Measurements from ENCODE around the gene ARID5B.

GRCh38 chr10:61935077-61935476 is 33.6 kb downstream of the ARID5B start:
- TF ChIP-seq, protein P1, sequence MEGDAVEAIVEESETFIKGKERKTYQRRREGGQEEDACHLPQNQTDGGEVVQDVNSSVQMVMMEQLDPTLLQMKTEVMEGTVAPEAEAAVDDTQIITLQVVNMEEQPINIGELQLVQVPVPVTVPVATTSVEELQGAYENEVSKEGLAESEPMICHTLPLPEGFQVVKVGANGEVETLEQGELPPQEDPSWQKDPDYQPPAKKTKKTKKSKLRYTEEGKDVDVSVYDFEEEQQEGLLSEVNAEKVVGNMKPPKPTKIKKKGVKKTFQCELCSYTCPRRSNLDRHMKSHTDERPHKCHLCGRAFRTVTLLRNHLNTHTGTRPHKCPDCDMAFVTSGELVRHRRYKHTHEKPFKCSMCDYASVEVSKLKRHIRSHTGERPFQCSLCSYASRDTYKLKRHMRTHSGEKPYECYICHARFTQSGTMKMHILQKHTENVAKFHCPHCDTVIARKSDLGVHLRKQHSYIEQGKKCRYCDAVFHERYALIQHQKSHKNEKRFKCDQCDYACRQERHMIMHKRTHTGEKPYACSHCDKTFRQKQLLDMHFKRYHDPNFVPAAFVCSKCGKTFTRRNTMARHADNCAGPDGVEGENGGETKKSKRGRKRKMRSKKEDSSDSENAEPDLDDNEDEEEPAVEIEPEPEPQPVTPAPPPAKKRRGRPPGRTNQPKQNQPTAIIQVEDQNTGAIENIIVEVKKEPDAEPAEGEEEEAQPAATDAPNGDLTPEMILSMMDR (conservative IDR thresholded peaks at IDR 0.05; ENCODE audit: low read depth in 2 of 2), result no peak
- no peak for TF ChIP-seq POLR2AphosphoS5 (IDR thresholded peaks at IDR 0.05; ENCODE audit: low read depth)
- no peak for TF ChIP-seq NANOG (IDR thresholded peaks at IDR 0.05; ENCODE audit: borderline replicate concordance)
- TF ChIP-seq CREB1 (CRISPR knock-in tag; IDR thresholded peaks at IDR 0.05; ENCODE audit: low read depth), result no peak

Data from GM23338 (cell line).